IMR-90 (cell line): ENCODE measurements around the gene GPR160. TPM values are rescaled to one million over a fixed set of nuclear protein-coding genes. Genes with fewer than 3 reads are reported as not detected.

Experiments used
- ATAC-seq: fragments of 200-7000 bp; cut with Tn5 transposase; 2 replicates; pipeline ENCODE4 v1.9.1; 2020; ENCODE audit warnings: low read depth, mild to moderate bottlenecking, moderate library complexity
- BruUV-seq: library from RNA; stranded (reverse); fragments of 400-500 nt; replicated peaks from 2 replicates; lab custom pipeline; 2021; lab: Mats Ljungman, UMichigan
- CTCF ChIA-PET: fragments of 300-600 bp; formaldehyde crosslinking; extraction: SDS; loops from one replicate; lab custom pipeline; 2021; ENCODE audit warnings: antibody characterized with exemption; lab: Yijun Ruan, JAX
- POLR2A ChIA-PET: fragments of 300-600 bp; sonication (Branson Sonifier 250); formaldehyde crosslinking; loops from one replicate; lab custom pipeline; 2022; ENCODE audit warnings: antibody characterized with exemption; ENCODE audit not compliant: unreplicated experiment; lab: Charles Lee
- DNase-seq: peaks from one replicate; pipeline ENCODE4 v3.0.0; 2013
- H2AFZ ChIP-seq: replicated peaks from 2 replicates; pipeline ENCODE3; 2013; ENCODE audit warnings: low read length, mild to moderate bottlenecking; ENCODE audit not compliant: poor library complexity
- H2AK5ac ChIP-seq: 2 replicates; pipeline ENCODE4 v1.6.1; 2013; ENCODE audit warnings: low read depth, low read length, inconsistent platforms
- H2AK9ac ChIP-seq: replicated peaks from 2 replicates; pipeline ENCODE3; 2013; ENCODE audit warnings: mild to moderate bottlenecking, low read depth, low read length, moderate library complexity; ENCODE audit not compliant: poor library complexity
- H2BK120ac ChIP-seq: 2 replicates; pipeline ENCODE4 v1.6.1; 2013; ENCODE audit warnings: low read depth, low read length, inconsistent platforms
- H2BK15ac ChIP-seq: 3 replicates; pipeline ENCODE4 v1.6.1; 2013; ENCODE audit warnings: low read depth, low read length, inconsistent platforms
- H2BK20ac ChIP-seq: 2 replicates; pipeline ENCODE4 v1.6.1; 2013; ENCODE audit warnings: low read depth, mild to moderate bottlenecking, inconsistent platforms, low read length, moderate library complexity
- H2BK5ac ChIP-seq: 2 replicates; pipeline ENCODE4 v1.6.1; 2013; ENCODE audit warnings: mild to moderate bottlenecking, low read depth, low read length, inconsistent platforms; ENCODE audit not compliant: poor library complexity, severe bottlenecking
- H3K14ac ChIP-seq: replicated peaks from 2 replicates; pipeline ENCODE4 v1.6.1; 2013; ENCODE audit warnings: low read depth, low read length, inconsistent platforms
- H3K18ac ChIP-seq: 2 replicates; pipeline ENCODE4 v1.6.1; 2013; ENCODE audit warnings: low read depth, low read length, control low read depth
- H3K23ac ChIP-seq: 2 replicates; pipeline ENCODE4 v1.6.1; 2013; ENCODE audit warnings: low read depth, low read length, inconsistent platforms
- H3K27ac ChIP-seq: 2 replicates; pipeline ENCODE4 v1.5.1; 2013; ENCODE audit warnings: mild to moderate bottlenecking, control low read depth, low read length; ENCODE audit not compliant: insufficient read depth
- H3K27me3 ChIP-seq: 2 replicates; pipeline ENCODE4 v1.6.1; 2013; ENCODE audit warnings: low read length; ENCODE audit not compliant: control insufficient read depth, insufficient read depth
- H3K36me3 ChIP-seq: 2 replicates; pipeline ENCODE4 v1.6.1; 2013; ENCODE audit warnings: low read length, mixed read lengths; ENCODE audit not compliant: control insufficient read depth, insufficient read depth
- H3K4ac ChIP-seq: 2 replicates; pipeline ENCODE4 v1.6.1; 2013; ENCODE audit warnings: low read depth, low read length, inconsistent platforms
- H3K4me1 ChIP-seq: 2 replicates; pipeline ENCODE4 v1.6.1; 2013; ENCODE audit warnings: low read length, mixed read lengths; ENCODE audit not compliant: control insufficient read depth, insufficient read depth
- H3K4me2 ChIP-seq: 2 replicates; pipeline ENCODE4 v1.6.1; 2013; ENCODE audit warnings: low read depth, mild to moderate bottlenecking, control low read depth, low read length, moderate library complexity
- H3K4me3 ChIP-seq: 2 replicates; pipeline ENCODE4 v1.5.1; 2013; ENCODE audit warnings: low read depth, mild to moderate bottlenecking, control low read depth, low read length, moderate library complexity; ENCODE audit not compliant: insufficient read depth
- H3K56ac ChIP-seq: 2 replicates; pipeline ENCODE4 v1.6.1; 2013; ENCODE audit warnings: low read length, inconsistent platforms; ENCODE audit not compliant: insufficient read depth; ENCODE audit errors: extremely low read depth
- H3K79me1 ChIP-seq, 2 experiments: 2 replicates each; pipeline ENCODE4 v1.6.1; 2013; ENCODE audit warnings: low read length in 2 of 2, inconsistent platforms in 1 of 2, low read depth in 1 of 2
- H3K9ac ChIP-seq: 2 replicates; pipeline ENCODE4 v1.6.1; 2013; ENCODE audit warnings: low read depth, low read length, control low read depth
- H3K9me1 ChIP-seq: 2 replicates; pipeline ENCODE4 v1.6.1; 2013; ENCODE audit warnings: low read length, inconsistent platforms; ENCODE audit not compliant: insufficient read depth
- H3K9me3 ChIP-seq: 2 replicates; pipeline ENCODE4 v1.6.1; 2013; ENCODE audit warnings: low read length; ENCODE audit not compliant: control insufficient read depth, insufficient read depth
- H4K20me1 ChIP-seq: 2 replicates; pipeline ENCODE4 v1.6.1; 2013; ENCODE audit warnings: low read length, inconsistent platforms; ENCODE audit not compliant: insufficient read depth
- H4K5ac ChIP-seq: 2 replicates; pipeline ENCODE4 v1.6.1; 2013; ENCODE audit warnings: mild to moderate bottlenecking, low read depth, low read length, control low read depth
- H4K8ac ChIP-seq, 2 experiments: 2 replicates each; pipeline ENCODE4 v1.6.1; 2013; ENCODE audit warnings: low read depth in 2 of 2, low read length in 2 of 2, control low read depth in 1 of 2, inconsistent platforms in 1 of 2
- H4K91ac ChIP-seq: 2 replicates; pipeline ENCODE4 v1.6.1; 2013; ENCODE audit warnings: low read depth, low read length, inconsistent platforms; ENCODE audit not compliant: insufficient read depth
- BHLHE40 ChIP-seq: fragments of 150-350 bp; IDR thresholded peaks from 2 replicates; pipeline ENCODE4 v1.6.1; 2016; ENCODE audit warnings: mild to moderate bottlenecking, low read depth, low read length
- CEBPB ChIP-seq: IDR thresholded peaks from 2 replicates; pipeline ENCODE4 v1.6.1; 2012; ENCODE audit warnings: low read depth, low read length, improper control_type of control experiment
- CHD1 ChIP-seq: IDR thresholded peaks from 2 replicates; pipeline ENCODE4 v1.6.1; 2012; ENCODE audit warnings: low read depth, low read length, improper control_type of control experiment
- ELK1 ChIP-seq: fragments of 150-350 bp; IDR thresholded peaks from 2 replicates; pipeline ENCODE4 v1.6.1; 2016; ENCODE audit warnings: low read depth, mild to moderate bottlenecking, low read length, moderate library complexity, borderline replicate concordance
- FOS ChIP-seq: fragments of 150-350 bp; IDR thresholded peaks from 2 replicates; pipeline ENCODE4 v1.6.1; 2016; ENCODE audit warnings: low read depth, low read length
- MAFK ChIP-seq: IDR thresholded peaks from 2 replicates; pipeline ENCODE4 v1.6.1; 2012; ENCODE audit warnings: low read depth, low read length, improper control_type of control experiment
- MAZ ChIP-seq: IDR thresholded peaks from 2 replicates; pipeline ENCODE4 v1.6.1; 2012; ENCODE audit warnings: low read depth, mild to moderate bottlenecking, low read length, improper control_type of control experiment, moderate library complexity, borderline replicate concordance
- MXI1 ChIP-seq: IDR thresholded peaks from 2 replicates; pipeline ENCODE4 v1.6.1; 2012; ENCODE audit warnings: low read depth, mild to moderate bottlenecking, low read length, moderate library complexity, borderline replicate concordance
- POLR2A ChIP-seq: IDR thresholded peaks from 2 replicates; pipeline ENCODE4 v1.6.1; 2012; ENCODE audit warnings: mild to moderate bottlenecking, low read depth, low read length
- RAD21 ChIP-seq: IDR thresholded peaks from 2 replicates; pipeline ENCODE4 v1.6.1; 2012; ENCODE audit warnings: low read length, improper control_type of control experiment
- RCOR1 ChIP-seq: IDR thresholded peaks from 2 replicates; pipeline ENCODE4 v1.6.1; 2012; ENCODE audit warnings: mild to moderate bottlenecking, low read length, improper control_type of control experiment; ENCODE audit not compliant: insufficient replicate concordance
- RFX5 ChIP-seq: IDR thresholded peaks from 2 replicates; pipeline ENCODE4 v1.8.0; 2012; ENCODE audit warnings: low read depth, mild to moderate bottlenecking, low read length, moderate library complexity
- SMC3 ChIP-seq: fragments of 150-350 bp; IDR thresholded peaks from 2 replicates; pipeline ENCODE4 v1.6.1; 2016; ENCODE audit warnings: low read depth, mild to moderate bottlenecking, antibody characterized with exemption, low read length, moderate library complexity
- WGBS, 2 experiments: methylation state at CpG; one replicate each; pipeline versions ENCODE4 v1.1.5 to v1.1.7; 2013; ENCODE audit warnings: missing lambda C conversion rate in 2 of 2; ENCODE audit not compliant: insufficient read length in 1 of 2; ENCODE audit errors: extremely low coverage in 2 of 2; 5-methylcytosine and 5-hydroxymethylcytosine counted together
- dilution Hi-C: fragments of 300-500 bp; cut with HindIII; formaldehyde crosslinking; loops from one replicate; pipeline ENCODE4 v1.14.3; 2018; ENCODE audit warnings: low sequenced_read_pairs; ENCODE audit not compliant: unreplicated experiment
- in situ Hi-C: fragments of 300-500 bp; cut with MboI; formaldehyde crosslinking; loops from 3 replicates; pipeline ENCODE4 v1.14.3; 2019; ENCODE audit warnings: low sequenced_read_pairs, inconsistent platforms, mixed read lengths
- intact Hi-C: fragments of 100-400 bp; cut with micrococcal nuclease; formaldehyde crosslinking; loops from 2 replicates; pipeline ENCODE4 v1.10.0; 2022
- polyA plus RNA-seq, 3 experiments: library from polyadenylated mRNA; depleted of rRNA; stranded (reverse); fragments of >200 nt; gene quantifications; 2 replicates each; pipeline ENCODE4 v1.2.3, GENCODE V29; 2012; ENCODE audit warnings: low replicate concordance in 1 of 3
- total RNA-seq: library from RNA; depleted of rRNA; stranded (reverse); fragments of >200 nt; gene quantifications from 2 replicates; pipeline ENCODE4 v1.2.3, GENCODE V29; 2012
- TF ChIP-seq, protein P1 (sequence below): conservative IDR thresholded peaks from 2 replicates; pipeline ENCODE4 v1.5.1; 2012; ENCODE audit warnings: mild to moderate bottlenecking, low read depth, low read length, improper control_type of control experiment
- TF ChIP-seq, protein P2 (sequence below): fragments of 150-350 bp; IDR thresholded peaks from 2 replicates; pipeline ENCODE4 v1.6.1; 2017; ENCODE audit warnings: mild to moderate bottlenecking, antibody characterized with exemption, low read length, low read depth

GPR160 gene
- total and polyA plus RNA-seq, 2 of the 4 experiments (the other 2 are of a cell fraction) = 0.09 to 0.18 TPM

DNA sequence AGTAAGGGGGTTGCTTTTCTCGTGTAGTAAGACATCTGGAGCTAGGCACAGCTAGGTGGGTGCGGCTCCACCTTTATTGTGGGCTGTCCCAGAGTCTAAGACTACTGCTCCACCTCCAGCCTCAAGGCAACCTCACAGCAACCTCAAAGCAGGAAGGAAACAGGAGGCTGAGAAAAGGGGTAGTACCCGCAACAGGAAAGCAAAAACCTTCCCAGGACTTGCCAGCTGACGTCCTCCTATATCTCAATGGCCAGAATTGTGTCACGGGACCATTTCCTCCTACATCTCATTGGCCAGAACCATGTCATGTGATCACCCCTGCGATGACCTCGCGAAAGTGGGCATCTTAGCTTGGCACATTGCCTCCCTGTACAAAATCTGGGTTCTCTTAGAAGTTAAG lies 4.3 kb upstream of the GPR160 start:
- H2BK120ac ChIP-seq = no peak overlapping the region
- H3K4ac ChIP-seq = no peak overlapping the region
- DNase-seq (no peak), ATAC-seq (no peak)
- no peak overlapping the region for H3K18ac ChIP-seq
- H4K91ac ChIP-seq = no peak overlapping the region
- H2BK20ac ChIP-seq = no peak overlapping the region
- H3K23ac ChIP-seq = no peak overlapping the region
- ChIA-PET CTCF (no interaction called here), POLR2A (no interaction called here)
- no peaks in the 10 kb centered on the region for H3K9me1 ChIP-seq
- no peak overlapping the region for H3K4me3 ChIP-seq
- no peak overlapping the region for H2AK9ac ChIP-seq
- H3K36me3 ChIP-seq = no peaks in the 10 kb centered on the region
- H3K56ac ChIP-seq = no peak overlapping the region
- H2BK15ac ChIP-seq = no peak overlapping the region
- no peaks in the 10 kb centered on the region for H4K20me1 ChIP-seq
- TF ChIP-seq CHD1 = no peak
- TF ChIP-seq, protein P1, sequence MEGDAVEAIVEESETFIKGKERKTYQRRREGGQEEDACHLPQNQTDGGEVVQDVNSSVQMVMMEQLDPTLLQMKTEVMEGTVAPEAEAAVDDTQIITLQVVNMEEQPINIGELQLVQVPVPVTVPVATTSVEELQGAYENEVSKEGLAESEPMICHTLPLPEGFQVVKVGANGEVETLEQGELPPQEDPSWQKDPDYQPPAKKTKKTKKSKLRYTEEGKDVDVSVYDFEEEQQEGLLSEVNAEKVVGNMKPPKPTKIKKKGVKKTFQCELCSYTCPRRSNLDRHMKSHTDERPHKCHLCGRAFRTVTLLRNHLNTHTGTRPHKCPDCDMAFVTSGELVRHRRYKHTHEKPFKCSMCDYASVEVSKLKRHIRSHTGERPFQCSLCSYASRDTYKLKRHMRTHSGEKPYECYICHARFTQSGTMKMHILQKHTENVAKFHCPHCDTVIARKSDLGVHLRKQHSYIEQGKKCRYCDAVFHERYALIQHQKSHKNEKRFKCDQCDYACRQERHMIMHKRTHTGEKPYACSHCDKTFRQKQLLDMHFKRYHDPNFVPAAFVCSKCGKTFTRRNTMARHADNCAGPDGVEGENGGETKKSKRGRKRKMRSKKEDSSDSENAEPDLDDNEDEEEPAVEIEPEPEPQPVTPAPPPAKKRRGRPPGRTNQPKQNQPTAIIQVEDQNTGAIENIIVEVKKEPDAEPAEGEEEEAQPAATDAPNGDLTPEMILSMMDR = no peak
- TF ChIP-seq MXI1 = no peak
- no peak for TF ChIP-seq RFX5
- no peak for TF ChIP-seq CEBPB
- TF ChIP-seq, protein P2, sequence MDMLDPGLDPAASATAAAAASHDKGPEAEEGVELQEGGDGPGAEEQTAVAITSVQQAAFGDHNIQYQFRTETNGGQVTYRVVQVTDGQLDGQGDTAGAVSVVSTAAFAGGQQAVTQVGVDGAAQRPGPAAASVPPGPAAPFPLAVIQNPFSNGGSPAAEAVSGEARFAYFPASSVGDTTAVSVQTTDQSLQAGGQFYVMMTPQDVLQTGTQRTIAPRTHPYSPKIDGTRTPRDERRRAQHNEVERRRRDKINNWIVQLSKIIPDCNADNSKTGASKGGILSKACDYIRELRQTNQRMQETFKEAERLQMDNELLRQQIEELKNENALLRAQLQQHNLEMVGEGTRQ = no peak
- no peak for TF ChIP-seq FOS
- TF ChIP-seq BHLHE40 = no peak
- TF ChIP-seq RAD21 = no peak
- TF ChIP-seq SMC3 = no peak
- no peak for TF ChIP-seq MAZ
- no peak for TF ChIP-seq ELK1
- TF ChIP-seq POLR2A = no peak
- no peak for TF ChIP-seq RCOR1
- TF ChIP-seq MAFK = no peak
- no TSS peak for BruUV-seq
- H4K8ac ChIP-seq = no peak overlapping the region
- in situ Hi-C loops = no loop called here
- no peak overlapping the region for H2AFZ ChIP-seq
- no peak overlapping the region for H2AK5ac ChIP-seq
- H3K79me1 ChIP-seq = no peaks in the 10 kb centered on the region
- no peaks in the 10 kb centered on the region for H3K4me1 ChIP-seq
- intact Hi-C loops = no loop called here
- no peak overlapping the region for H4K5ac ChIP-seq
- dilution Hi-C loops = no loop called here
- H3K4me2 ChIP-seq = no peak overlapping the region
- peaks cover 19% of the 10 kb centered on the region for H3K27me3 ChIP-seq
- H2BK5ac ChIP-seq = no peak overlapping the region
- WGBS, 2 experiments = no CpG with 5 or more reads among the region's 8 CpGs
- H3K14ac ChIP-seq = no peak overlapping the region
- H3K27ac ChIP-seq = no peak overlapping the region
- no peak overlapping the region for H3K9ac ChIP-seq
- no peaks in the 10 kb centered on the region for H3K9me3 ChIP-seq
